Activated CD8-positive, alpha-beta memory T cell treated with anti-CD3 and anti-CD28 coated beads for 48 hours (primary cell): ENCODE results near the gene ZNF579.
"Not testable (repeated sequence)": the region's sequence is repeated elsewhere in the genome, so short reads cannot be mapped to it uniquely, and the experiment has no call there.

ENCODE experiments used
- DNase-seq, 3 experiments: peaks; one replicate each; pipeline ENCODE4 v3.0.0-alpha.2; 2020; ENCODE audit warnings: low read depth in 2 of 3, low spot score in 2 of 3

ZNF579 gene

DNA sequence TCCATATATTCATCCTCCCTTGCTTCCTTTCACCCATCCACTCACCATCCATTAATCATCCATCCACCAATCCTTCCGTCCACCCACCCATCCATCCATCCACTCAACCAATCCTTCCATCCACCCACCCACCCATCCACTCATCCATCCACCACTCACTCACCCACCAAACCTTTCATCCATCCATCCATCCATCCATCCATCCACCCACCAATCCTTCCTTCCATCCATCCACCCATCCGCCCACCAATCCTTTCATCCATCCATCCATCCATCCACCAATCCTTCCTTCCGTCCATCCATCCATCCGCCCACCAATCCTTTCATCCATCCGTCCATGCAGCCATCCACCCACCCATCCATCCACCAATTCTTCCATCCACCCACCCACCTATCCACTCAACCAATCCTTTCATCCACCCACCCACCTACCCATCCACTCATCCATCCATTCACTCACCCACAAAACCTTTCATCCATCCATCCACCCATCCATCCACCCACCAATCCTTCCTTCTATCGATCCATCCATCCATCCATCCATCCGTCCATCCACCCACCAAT, 38.3 kb downstream of the ZNF579 start:
- DNase-seq = no peak

GRCh38 chr19:55541091-55541490, 39.6 kb downstream of the ZNF579 start:
- DNase-seq = no peak

- no peak for DNase-seq
Measured at GRCh38 chr19:55540619-55541018, 40.0 kb downstream of the ZNF579 start.

DNA sequence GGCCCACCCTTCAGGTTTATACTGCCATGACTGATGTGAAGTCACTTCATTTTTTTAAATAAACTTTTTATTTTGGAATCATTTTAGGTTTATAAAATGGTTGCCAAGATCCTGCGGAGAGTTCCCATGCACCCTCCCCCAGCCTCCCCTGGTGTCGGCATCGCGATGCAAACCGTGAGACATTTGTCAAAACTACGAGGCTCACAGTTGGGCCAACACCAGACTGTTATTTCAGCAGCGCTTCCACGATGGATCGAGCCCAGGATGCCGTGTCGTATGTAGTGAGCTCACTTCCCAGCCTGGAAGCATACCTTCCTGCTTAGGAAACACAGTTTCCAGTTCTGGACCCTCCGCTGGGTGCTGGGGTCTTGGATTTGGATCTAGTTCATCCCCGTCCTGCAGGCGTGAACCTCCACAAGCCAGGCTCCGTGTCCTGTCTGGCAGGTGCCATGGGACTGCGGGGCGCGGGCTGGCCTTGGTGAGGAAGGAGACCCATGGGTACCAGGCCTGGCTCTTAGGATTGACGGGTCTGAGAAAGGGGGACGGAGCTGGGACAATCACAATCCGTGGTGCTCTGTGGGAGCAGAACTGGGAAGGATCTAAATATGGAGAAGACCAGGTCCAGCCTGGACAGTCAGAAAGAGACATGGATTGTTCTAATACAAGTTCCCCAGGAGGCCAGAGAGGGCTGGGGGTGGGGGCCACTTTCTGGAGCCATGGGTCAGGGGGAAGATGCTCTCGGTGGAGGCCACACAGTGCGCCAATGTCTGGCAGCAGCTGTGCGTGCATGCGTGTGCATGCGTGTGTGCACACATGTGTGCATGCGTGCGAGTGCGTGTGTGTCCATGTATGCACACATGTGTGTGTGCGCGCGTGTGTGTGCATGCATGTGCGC, 41.3 kb downstream of the ZNF579 start:
- DNase-seq = no peak

- no peak for DNase-seq
Measured at GRCh38 chr19:55538132-55538531, 42.5 kb downstream of the ZNF579 start.

DNA sequence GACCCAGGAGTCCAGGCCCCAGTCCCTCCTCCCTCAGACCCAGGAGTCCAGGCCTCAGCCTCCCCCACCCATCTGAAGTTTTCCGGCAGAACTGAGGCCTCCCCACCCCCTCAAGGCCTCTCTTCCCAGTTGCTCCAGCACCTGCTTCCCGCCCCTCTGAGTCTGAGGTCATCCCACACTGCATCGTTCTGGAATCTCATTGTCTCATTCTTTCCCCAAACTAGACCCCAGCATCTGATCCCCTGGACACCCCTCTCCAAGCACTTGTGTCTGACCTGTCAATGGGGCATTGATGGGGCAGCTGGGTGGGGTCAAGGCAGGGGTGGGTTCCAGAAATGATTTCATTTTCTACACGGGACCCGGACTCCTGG, 42.9 kb downstream of the ZNF579 start:
- no peak for DNase-seq

- DNase-seq = no peak
Measured at GRCh38 chr19:55536951-55537740, 43.5 kb downstream of the ZNF579 start, which contains the start of gene SBK2. Gene SBK2, minus strand, starts transcription at chr19:55537133. Its CDS starts 839 bp downstream, at chr19:55536294.

DNA sequence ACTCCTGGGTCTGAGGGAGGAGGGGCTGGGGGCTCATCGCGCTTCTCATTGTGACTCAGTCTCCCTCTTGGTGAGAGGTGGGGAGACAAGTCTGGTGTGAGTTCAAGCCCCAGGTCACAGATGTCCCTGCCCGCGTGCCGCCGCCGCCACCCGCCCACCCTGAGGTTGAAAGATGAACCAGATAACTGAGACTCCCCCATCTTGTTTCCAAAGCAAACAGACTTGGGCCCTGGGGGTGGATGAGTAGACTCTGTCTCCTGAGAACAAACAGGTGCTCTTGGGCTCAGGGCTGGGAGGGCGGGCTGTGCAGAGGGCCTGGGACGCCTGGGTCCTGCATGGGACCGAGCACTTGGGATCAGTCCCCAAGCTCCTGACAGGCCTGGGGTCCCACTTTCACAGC, 44.3 kb downstream of the ZNF579 start:
- no peak for DNase-seq

DNA sequence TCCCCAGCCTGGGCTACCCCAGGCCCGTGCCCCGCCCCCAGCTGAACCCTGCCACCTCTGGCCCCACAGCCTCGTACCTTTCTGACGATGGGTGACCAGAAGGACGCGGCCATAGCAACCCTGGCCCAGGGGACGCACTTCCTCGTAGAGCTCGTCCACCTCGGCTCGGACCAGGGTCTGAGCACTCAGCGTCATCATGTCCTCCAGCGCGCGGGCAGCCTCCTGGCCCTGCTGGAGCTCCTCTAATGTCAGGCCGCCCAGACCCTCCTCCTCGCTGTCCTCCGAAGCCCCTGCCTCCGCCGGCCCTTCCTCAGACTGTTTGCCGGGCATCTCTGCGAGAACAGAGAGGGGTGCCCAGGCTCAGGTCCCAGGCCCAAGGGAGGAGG, 44.7 kb downstream of the ZNF579 start:
- no peak for DNase-seq

GRCh38 chr19:55535173-55535964, 45.3 kb downstream of the ZNF579 start:
- DNase-seq = no peak

GRCh38 chr19:55534280-55534679, 46.4 kb downstream of the ZNF579 start:
- DNase-seq = not testable (repeated sequence)

DNA sequence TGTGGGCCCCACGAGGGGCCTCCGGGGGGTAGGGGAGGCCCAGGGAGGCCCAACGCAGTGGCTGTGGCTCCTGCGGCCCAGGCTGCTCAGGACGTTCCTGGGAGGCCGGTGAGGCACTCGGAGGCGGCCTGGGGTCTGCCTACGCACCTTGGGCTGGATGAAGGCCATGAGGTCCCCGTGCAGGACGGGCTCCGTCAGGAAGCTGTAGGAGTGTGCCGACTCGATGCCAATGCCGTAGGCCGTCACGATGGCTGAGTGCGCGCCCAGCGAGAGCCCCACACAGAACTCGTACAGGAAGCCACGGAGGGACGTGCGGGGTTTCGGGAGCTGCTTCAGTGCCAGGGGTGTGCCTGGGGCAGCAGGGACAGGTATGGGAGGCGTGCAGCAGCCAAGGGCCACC, 49.7 kb downstream of the ZNF579 start:
- no peak for DNase-seq

- DNase-seq = no peak
Measured at GRCh38 chr19:55529636-55530234, 50.9 kb downstream of the ZNF579 start.

- DNase-seq = no peak
Measured at GRCh38 chr19:55528030-55528803, 52.4 kb downstream of the ZNF579 start.

DNA sequence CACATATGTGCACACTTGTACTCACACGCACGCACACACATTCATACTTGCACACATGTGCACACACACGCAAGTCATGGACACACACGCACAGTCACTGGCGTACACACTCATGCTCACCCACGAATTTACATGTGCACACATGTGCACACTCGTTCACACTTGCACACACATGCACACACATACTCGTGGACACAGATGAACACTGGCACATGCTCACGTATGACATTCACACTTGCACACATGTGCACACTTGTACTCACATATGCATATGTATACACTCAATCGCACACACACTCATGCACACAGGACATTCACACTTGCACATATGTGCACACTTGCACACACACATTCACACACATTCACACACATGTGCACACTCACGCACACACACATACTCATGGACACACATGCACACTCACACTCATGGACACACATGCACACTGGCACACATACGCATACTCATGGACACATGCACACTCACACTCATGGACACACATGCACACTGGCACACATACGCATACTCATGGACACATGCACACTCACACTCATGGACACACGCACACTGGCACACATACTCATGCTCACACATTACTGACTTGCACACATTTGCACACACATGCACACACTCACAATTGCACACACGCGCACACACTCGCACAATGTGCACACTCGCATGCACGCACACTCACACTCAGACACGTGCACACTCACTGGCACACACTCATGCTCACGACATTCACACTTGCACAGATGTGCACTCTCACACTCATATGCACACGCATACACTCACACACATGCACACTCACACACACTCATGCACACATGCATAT, 53.2 kb downstream of the ZNF579 start:
- no peak for DNase-seq
